ENCODE results near the gene MRM2.

The MRM2 gene

DNA sequence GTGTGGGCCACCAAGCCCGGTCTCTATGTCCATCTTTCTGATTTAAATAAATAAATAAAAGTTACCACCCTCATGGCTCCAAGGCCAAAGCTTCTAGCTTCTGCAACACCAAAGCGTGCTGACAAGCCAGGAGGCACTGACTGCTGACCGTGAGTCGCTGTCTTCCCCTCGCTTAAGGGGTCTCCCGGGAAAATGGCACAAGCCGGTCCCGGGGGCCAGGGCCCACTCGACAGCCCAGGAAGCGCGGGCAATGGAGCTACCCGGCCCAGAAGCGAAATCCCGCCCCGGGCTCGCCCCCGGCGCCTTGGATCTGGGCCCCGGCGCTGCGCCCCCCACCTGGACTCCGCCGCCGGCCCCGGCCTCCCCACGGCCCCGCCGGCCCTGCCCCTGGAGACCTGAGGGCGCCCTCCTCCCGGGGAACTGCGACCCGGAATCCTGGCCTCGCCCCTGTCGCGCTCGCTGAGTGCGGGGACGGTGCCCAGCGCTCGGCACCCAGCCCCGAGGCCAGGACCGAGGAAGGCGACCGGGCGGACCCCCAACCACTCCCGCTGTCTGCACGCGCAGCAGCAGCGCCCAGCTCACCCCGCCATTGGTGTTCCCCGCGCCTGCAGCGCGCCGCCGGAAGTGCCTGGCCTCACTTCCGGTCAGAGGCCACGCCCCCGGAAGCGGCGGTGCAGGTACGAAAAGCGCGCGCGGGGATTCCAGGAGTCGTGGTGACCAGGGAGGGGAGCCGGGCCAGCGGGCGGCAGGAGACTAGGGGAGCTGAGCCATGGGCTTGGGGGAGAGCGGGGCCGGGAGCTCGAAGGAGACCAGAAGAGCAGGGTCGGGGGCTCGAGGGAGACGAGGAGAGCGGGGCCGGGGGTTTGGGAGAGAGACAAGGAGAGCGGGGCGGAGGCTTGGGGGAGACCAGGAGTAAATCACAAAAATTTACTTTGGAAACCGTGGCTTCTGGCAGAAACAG is at the start of gene MRM2, which contains the start of gene NUDT1:
Gene MRM2 (minus strand): TSS at position 626 of the 961 bp plus-strand sequence. CDS start 36 bp downstream, at position 590.
Gene NUDT1 (plus strand): TSS at position 647 of the 961 bp plus-strand sequence. CDS start 2,349 bp downstream, outside the sequence.
- Histone ChIP-seq H3K36me3 (replicated peaks) (peaks cover 18% of the 10 kb centered on the region), H3K4me3 (ENCODE audit: low read depth, low read length) (peak within 1 kb of the TSS; percentile 83), H3K27ac (peak within 1 kb of the TSS; percentile 2), H3K27me3 (replicated peaks) (no peaks in the 10 kb centered on the region)
- DNase-seq, result peak; percentile 45
- TF ChIP-seq, protein P1, sequence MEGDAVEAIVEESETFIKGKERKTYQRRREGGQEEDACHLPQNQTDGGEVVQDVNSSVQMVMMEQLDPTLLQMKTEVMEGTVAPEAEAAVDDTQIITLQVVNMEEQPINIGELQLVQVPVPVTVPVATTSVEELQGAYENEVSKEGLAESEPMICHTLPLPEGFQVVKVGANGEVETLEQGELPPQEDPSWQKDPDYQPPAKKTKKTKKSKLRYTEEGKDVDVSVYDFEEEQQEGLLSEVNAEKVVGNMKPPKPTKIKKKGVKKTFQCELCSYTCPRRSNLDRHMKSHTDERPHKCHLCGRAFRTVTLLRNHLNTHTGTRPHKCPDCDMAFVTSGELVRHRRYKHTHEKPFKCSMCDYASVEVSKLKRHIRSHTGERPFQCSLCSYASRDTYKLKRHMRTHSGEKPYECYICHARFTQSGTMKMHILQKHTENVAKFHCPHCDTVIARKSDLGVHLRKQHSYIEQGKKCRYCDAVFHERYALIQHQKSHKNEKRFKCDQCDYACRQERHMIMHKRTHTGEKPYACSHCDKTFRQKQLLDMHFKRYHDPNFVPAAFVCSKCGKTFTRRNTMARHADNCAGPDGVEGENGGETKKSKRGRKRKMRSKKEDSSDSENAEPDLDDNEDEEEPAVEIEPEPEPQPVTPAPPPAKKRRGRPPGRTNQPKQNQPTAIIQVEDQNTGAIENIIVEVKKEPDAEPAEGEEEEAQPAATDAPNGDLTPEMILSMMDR (IDR thresholded peaks at IDR 0.05; ENCODE audit: low read depth, low read length, missing control alignments), result no peak
- in situ Hi-C loops (cut with HindIII; ENCODE audit: low pct_ligation_motif_present, low sequenced_read_pairs), result no loop called here

DNA sequence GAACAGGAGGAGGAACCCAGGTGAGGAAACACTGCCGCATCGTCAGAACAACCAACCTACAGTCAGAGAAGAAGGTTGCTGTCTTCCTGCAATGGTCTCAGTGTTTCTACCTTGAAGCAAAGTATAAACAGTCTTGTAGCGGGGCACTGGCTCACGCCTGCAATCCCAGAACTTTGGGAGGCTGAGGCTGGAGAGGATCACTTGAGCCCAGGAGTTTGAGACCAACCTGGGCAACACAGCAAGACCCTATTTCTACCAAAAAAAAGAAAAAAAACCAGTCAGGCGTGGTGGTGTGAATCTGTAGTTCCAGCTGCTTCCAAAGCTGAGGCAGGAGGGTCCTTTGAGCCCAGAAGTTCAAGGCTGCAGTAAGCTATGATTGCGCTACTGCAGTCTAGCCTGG is 48.9 kb upstream of the MRM2 start:
- TF ChIP-seq, protein P1 (IDR thresholded peaks at IDR 0.05; ENCODE audit: low read depth, low read length, missing control alignments), result no peak
- Histone ChIP-seq H3K27me3 (replicated peaks) (no peaks in the 10 kb centered on the region), H3K4me3 (ENCODE audit: low read depth, low read length) (no peak overlapping the region), H3K27ac (no peak overlapping the region), H3K36me3 (replicated peaks) (peaks cover 4% of the 10 kb centered on the region)
- in situ Hi-C loops (cut with HindIII; ENCODE audit: low pct_ligation_motif_present, low sequenced_read_pairs), result no loop called here
- DNase-seq, result no peak

DNA sequence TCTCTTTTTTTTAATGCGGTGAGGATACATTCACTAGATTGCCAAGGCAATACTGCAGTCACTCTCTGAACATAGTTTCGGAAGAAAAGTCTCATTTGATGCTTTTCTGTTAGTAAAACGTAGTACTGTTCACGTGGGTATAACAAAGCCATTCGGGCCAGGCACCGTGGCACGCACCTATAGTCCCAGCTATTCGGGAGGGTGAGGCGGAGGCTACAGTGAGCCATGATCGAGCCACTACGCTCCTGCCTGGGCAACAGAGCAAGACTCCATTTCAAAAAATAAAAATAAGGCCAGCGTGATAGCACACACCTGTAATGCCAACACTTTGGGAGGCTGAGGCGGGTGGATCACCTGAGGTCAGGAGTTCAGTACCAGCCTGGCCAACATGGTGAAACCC is 47.6 kb upstream of the MRM2 start:
- Histone ChIP-seq H3K27ac (no peak overlapping the region), H3K4me3 (ENCODE audit: low read depth, low read length) (no peak overlapping the region), H3K36me3 (replicated peaks) (peaks cover 4% of the 10 kb centered on the region), H3K27me3 (replicated peaks) (no peaks in the 10 kb centered on the region)
- TF ChIP-seq, protein P1 (IDR thresholded peaks at IDR 0.05; ENCODE audit: low read depth, low read length, missing control alignments), result no peak
- in situ Hi-C loops (cut with HindIII; ENCODE audit: low pct_ligation_motif_present, low sequenced_read_pairs), result no loop called here
- DNase-seq, result no peak

DNA sequence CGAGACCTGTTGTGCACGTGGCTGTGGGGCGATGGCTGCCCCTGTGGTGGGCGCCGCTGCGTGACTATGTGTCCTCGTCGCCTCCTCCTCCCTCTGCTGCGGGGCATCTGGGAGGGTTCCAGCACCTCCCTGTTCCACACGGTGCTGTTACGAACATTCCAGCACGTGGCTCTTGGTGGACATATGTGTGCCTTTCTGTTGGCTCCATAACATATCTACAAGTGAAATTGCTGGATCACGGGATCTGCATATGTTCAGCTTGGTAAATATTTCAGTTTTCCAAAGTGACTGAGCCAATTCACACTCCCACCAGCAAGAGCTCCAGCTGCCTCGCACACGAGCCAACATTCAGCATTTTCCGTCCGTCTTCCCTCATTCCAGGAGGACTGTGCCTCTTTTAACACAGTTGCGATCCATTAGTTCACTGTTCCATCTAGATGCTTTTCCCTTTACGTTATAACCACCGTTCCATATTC is 47.1 kb upstream of the MRM2 start:
- in situ Hi-C loops (cut with HindIII; ENCODE audit: low pct_ligation_motif_present, low sequenced_read_pairs), result no loop called here
- DNase-seq, result no peak
- no peaks in the 10 kb centered on the region for H3K27me3 ChIP-seq (replicated peaks)
- H3K4me3 ChIP-seq (ENCODE audit: low read depth, low read length), result no peak overlapping the region
- H3K36me3 ChIP-seq (replicated peaks), result peaks cover 4% of the 10 kb centered on the region
- TF ChIP-seq, protein P1 (IDR thresholded peaks at IDR 0.05; ENCODE audit: low read depth, low read length, missing control alignments), result no peak
- H3K27ac ChIP-seq, result no peak overlapping the region

DNA sequence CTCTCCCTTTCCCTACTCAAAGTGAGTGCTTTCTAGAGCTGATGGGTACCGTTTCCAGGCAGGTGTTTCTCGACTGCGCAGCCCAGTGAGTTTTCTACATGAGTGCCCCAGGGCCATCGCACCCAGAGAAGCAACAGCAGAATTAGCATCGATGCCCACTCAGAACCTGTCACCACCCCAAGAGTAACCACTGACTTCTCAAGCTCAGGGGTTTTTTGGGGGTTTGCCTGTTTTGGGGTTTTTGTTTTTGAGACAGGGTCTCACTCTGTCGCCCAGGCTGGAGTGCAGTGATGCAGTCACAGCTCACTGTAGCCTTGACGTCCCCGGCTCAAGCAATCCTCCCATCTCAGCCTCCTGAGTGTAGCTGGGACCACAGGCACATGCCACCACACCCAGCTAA is 46.5 kb upstream of the MRM2 start:
- peaks cover 4% of the 10 kb centered on the region for H3K36me3 ChIP-seq (replicated peaks)
- in situ Hi-C loops (cut with HindIII; ENCODE audit: low pct_ligation_motif_present, low sequenced_read_pairs), result no loop called here
- H3K27me3 ChIP-seq (replicated peaks), result no peaks in the 10 kb centered on the region
- no peak for DNase-seq
- TF ChIP-seq, protein P1 (IDR thresholded peaks at IDR 0.05; ENCODE audit: low read depth, low read length, missing control alignments), result no peak
- no peak overlapping the region for H3K27ac ChIP-seq
- no peak overlapping the region for H3K4me3 ChIP-seq (ENCODE audit: low read depth, low read length)
